GM12873 (cell line): ENCODE data around the gene SLC16A12.

Experiments
- TF ChIP-seq, protein P1 (sequence below): IDR thresholded peaks from 2 replicates; pipeline ENCODE4 v1.5.1; 2012; ENCODE audit warnings: low read depth, mild to moderate bottlenecking, moderate library complexity, low read length, control low read depth; ENCODE audit not compliant: insufficient read depth; ENCODE audit errors: missing control alignments

The SLC16A12 gene

GRCh38 chr10:89547853-89548513 lies 12.6 kb upstream of the SLC16A12 start:
- TF ChIP-seq, protein P1, sequence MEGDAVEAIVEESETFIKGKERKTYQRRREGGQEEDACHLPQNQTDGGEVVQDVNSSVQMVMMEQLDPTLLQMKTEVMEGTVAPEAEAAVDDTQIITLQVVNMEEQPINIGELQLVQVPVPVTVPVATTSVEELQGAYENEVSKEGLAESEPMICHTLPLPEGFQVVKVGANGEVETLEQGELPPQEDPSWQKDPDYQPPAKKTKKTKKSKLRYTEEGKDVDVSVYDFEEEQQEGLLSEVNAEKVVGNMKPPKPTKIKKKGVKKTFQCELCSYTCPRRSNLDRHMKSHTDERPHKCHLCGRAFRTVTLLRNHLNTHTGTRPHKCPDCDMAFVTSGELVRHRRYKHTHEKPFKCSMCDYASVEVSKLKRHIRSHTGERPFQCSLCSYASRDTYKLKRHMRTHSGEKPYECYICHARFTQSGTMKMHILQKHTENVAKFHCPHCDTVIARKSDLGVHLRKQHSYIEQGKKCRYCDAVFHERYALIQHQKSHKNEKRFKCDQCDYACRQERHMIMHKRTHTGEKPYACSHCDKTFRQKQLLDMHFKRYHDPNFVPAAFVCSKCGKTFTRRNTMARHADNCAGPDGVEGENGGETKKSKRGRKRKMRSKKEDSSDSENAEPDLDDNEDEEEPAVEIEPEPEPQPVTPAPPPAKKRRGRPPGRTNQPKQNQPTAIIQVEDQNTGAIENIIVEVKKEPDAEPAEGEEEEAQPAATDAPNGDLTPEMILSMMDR: no peak

- TF ChIP-seq, protein P1: no peak
Observed at GRCh38 chr10:89543841-89544240, 8.4 kb upstream of the SLC16A12 start.

- TF ChIP-seq, protein P1: no peak
Observed at GRCh38 chr10:89540420-89540949, 5.1 kb upstream of the SLC16A12 start.

DNA sequence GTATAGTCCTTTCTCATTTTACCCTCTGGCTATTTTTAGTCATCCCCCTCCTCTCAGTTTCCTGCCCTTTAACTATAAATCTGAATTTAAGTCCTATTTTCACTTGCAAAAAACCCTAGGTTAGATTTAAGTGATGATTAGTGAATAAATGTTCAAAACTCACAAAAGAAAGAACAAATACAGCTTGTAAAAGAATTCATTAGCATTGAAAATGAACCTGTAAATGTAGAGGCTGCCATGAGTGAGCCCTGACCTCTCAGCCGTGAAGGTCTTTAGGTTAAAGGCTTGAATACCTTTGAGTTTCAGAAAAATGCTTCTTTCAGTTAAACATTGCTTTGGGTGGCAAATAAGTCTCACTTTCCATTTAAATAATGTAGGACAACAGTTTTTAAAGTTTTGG lies 2.0 kb upstream of the SLC16A12 start:
- TF ChIP-seq, protein P1: no peak

- TF ChIP-seq, protein P1: no peak
Observed at GRCh38 chr10:89536013-89536354, 590 bp upstream of the SLC16A12 start.

- TF ChIP-seq, protein P1: no peak
Observed at GRCh38 chr10:89534826-89535166, 598 bp downstream of the SLC16A12 start.

GRCh38 chr10:89532476-89532875 lies 2.9 kb downstream of the SLC16A12 start:
- TF ChIP-seq, protein P1: no peak
